ENCODE measurements around the gene TBC1D16. TPM values are rescaled to one million over a fixed set of nuclear protein-coding genes. Genes with fewer than 3 reads are reported as not detected.

Gene TBC1D16
- 30.3 and 37.5 TPM in 2 replicates for total RNA-seq
- 13.0 and 22.1 TPM in 2 replicates for polyA plus RNA-seq

GRCh38 chr17:80035687-80035936, at the start of gene TBC1D16:
TBC1D16 (minus strand) TSS chr17:80035872; CDS start chr17:80013547, 22,325 bp downstream.
- no peak for DNase-seq (ENCODE audit: low read depth in 1 of 2, low spot score in 1 of 2)
- H3K9me3 ChIP-seq (ENCODE audit: low read depth) = no peaks in the 10 kb centered on the region
- H3K4me3 ChIP-seq = peak within 1 kb of the TSS; percentile 82
- TF ChIP-seq CTCF (IDR thresholded peaks at IDR 0.05; ENCODE audit: low read depth, low read length) = no peak
- no peaks in the 10 kb centered on the region for H3K4me1 ChIP-seq (ENCODE audit: low read depth)
- H3K36me3 ChIP-seq = no peaks in the 10 kb centered on the region
- peak within 1 kb of the TSS; percentile 71 for H3K27ac ChIP-seq
- no peaks in the 10 kb centered on the region for H3K27me3 ChIP-seq

GRCh38 chr17:80084773-80085172, 49.1 kb upstream of the TBC1D16 start:
- Histone ChIP-seq H3K4me3 (no peak overlapping the region), H3K27ac (no peak overlapping the region)
- no peak for TF ChIP-seq CTCF (IDR thresholded peaks at IDR 0.05; ENCODE audit: low read depth, low read length)

GRCh38 chr17:80083136-80083661, 47.5 kb upstream of the TBC1D16 start:
- Histone ChIP-seq H3K27me3 (no peaks in the 10 kb centered on the region), H3K4me3 (no peak overlapping the region), H3K9me3 (ENCODE audit: low read depth) (no peaks in the 10 kb centered on the region), H3K4me1 (ENCODE audit: low read depth) (no peaks in the 10 kb centered on the region), H3K36me3 (no peaks in the 10 kb centered on the region), H3K27ac (no peak overlapping the region)
- DNase-seq (ENCODE audit: low read depth in 1 of 2, low spot score in 1 of 2) = no peak
- no peak for TF ChIP-seq CTCF (IDR thresholded peaks at IDR 0.05; ENCODE audit: low read depth, low read length)

More at GRCh38 chr17:80084773-80085172, 49.1 kb upstream of the TBC1D16 start:
- H3K36me3 ChIP-seq = no peaks in the 10 kb centered on the region
- DNase-seq (ENCODE audit: low read depth in 1 of 2, low spot score in 1 of 2) = no peak
- H3K27me3 ChIP-seq = no peaks in the 10 kb centered on the region
- H3K9me3 ChIP-seq (ENCODE audit: low read depth) = no peaks in the 10 kb centered on the region
- H3K4me1 ChIP-seq (ENCODE audit: low read depth) = no peaks in the 10 kb centered on the region

GRCh38 chr17:80082403-80083135, 46.9 kb upstream of the TBC1D16 start:
- Histone ChIP-seq H3K36me3 (no peaks in the 10 kb centered on the region), H3K4me3 (no peak overlapping the region), H3K9me3 (ENCODE audit: low read depth) (no peaks in the 10 kb centered on the region), H3K27ac (no peak overlapping the region), H3K27me3 (no peaks in the 10 kb centered on the region), H3K4me1 (ENCODE audit: low read depth) (no peaks in the 10 kb centered on the region)
- peak; percentile 78 to 84 for DNase-seq (ENCODE audit: low read depth in 1 of 2, low spot score in 1 of 2)
- peak; percentile 77 for TF ChIP-seq CTCF (IDR thresholded peaks at IDR 0.05; ENCODE audit: low read depth, low read length)

- no peaks in the 10 kb centered on the region for H3K36me3 ChIP-seq
- no peaks in the 10 kb centered on the region for H3K4me1 ChIP-seq (ENCODE audit: low read depth)
- TF ChIP-seq CTCF (IDR thresholded peaks at IDR 0.05; ENCODE audit: low read depth, low read length) = no peak
- no peak for DNase-seq (ENCODE audit: low read depth in 1 of 2, low spot score in 1 of 2)
- no peaks in the 10 kb centered on the region for H3K27me3 ChIP-seq
- no peaks in the 10 kb centered on the region for H3K9me3 ChIP-seq (ENCODE audit: low read depth)
- no peak overlapping the region for H3K4me3 ChIP-seq
- H3K27ac ChIP-seq = no peak overlapping the region
Observed at GRCh38 chr17:80081596-80081995, 45.9 kb upstream of the TBC1D16 start.

Measured in cardiac muscle cell (in vitro differentiated cells and primary cell).